ENCODE data around the gene CCDC85B. TPM values are rescaled to one million over a fixed set of nuclear protein-coding genes. Genes with fewer than 3 reads are reported as not detected.

The CCDC85B gene
- polyA plus RNA-seq, 1 of the 3 experiments (the other 2 are of a cell fraction), result 52.8 TPM

DNA sequence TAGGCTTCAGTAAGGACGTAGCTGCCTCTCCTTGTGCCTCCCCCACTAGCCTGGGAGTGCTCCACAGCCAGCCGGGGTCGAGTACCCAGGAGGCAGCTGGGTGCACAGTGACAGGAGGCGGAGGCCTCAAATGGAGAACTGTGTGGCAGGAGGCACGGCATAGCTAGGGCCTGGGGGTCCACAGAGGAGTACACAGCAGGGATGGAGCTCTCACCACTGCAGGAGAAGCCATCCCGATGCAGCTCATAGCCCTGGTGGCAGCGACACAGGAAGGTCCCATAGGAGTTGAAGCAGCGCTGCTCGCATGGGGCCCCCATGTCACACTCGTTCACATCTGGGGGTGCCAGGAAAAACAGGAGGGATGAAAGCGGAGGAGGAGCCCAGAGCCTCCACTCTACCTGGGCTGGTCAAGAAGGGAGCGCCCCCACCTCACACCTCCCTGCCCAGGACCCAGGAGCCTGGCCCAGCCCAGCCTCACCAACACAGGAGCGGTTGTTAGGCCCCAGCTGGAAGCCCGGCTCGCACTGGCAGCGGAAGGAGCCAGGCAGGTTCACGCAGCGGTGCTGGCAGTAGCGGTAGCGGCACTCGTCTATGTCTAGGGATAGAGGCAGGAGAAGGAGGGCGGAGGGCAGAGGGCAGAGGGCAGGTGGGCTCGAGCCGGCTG lies 20.7 kb upstream of the CCDC85B start:
- no peak overlapping the region for H3K4me3 ChIP-seq (ENCODE audit: low read depth in 2 of 2, low read length in 1 of 2)
- H3K27ac ChIP-seq (ENCODE audit: low read depth in 2 of 2, low read length in 1 of 2), result peak overlapping the region in 1 of 2 experiments; percentile 7; a peak in 1 of 4 replicates
- peaks cover 45 to 59% of the 10 kb centered on the region in 2 experiments for H3K36me3 ChIP-seq (replicated peaks in 1 of 2; ENCODE audit: control insufficient read depth in 1 of 2, insufficient read depth in 2 of 2, low read length in 1 of 2)
- DNase-seq, result no peak
- peaks cover 19 to 27% of the 10 kb centered on the region in 2 experiments; a peak in 3 of 4 replicates for H3K4me1 ChIP-seq (ENCODE audit: control insufficient read depth in 1 of 2, insufficient read depth in 2 of 2, low read depth in 1 of 2, low read length in 1 of 2)
- H3K4me2 ChIP-seq, result no peak overlapping the region
- H2AFZ ChIP-seq (ENCODE audit: low read depth), result no peak overlapping the region
- no peaks in the 10 kb centered on the region for H3K9me3 ChIP-seq
- ChIA-PET POLR2A (interaction anchor here (0.6 to 4.8 kb wide), 7 partner anchors 9 to 140 kb away, joined by 3 to 59 read pairs (median 4); partner anchors contain the start of genes CCDC85B, CFL1 and MUS81), CTCF (interaction anchor here (0.9 to 18.4 kb wide), 5 partner anchors 9 to 158 kb away, joined by 3 to 374 read pairs (median 6); partner anchors contain the start of genes CCDC85B, CTSW, FIBP and KAT5)
- TF ChIP-seq TAF1 (IDR thresholded peaks at IDR 0.05; ENCODE audit: borderline replicate concordance, low read depth, low read length) (no peak), RCOR1 (IDR thresholded peaks at IDR 0.05; ENCODE audit: low read length) (no peak), YY1 (IDR thresholded peaks at IDR 0.05; ENCODE audit: low read depth) (no peak), PBX3 (IDR thresholded peaks at IDR 0.05) (no peak), POLR2AphosphoS5 (IDR thresholded peaks at IDR 0.05; ENCODE audit: low read depth, low read length) (no peak), JUND (IDR thresholded peaks at IDR 0.05) (no peak), NFIC (IDR thresholded peaks at IDR 0.05; ENCODE audit: borderline replicate concordance) (no peak), TCF12 (IDR thresholded peaks at IDR 0.05) (no peak), EP300 (IDR thresholded peaks at IDR 0.05; ENCODE audit: borderline replicate concordance in 1 of 2, low read depth in 1 of 2, low read length in 1 of 2) (no peak), SMC3 (IDR thresholded peaks at IDR 0.05; ENCODE audit: low read depth, low read length) (no peak), ELF1 (IDR thresholded peaks at IDR 0.05) (no peak), USF2 (IDR thresholded peaks at IDR 0.05; ENCODE audit: borderline replicate concordance, low read depth, low read length) (no peak), CHD2 (IDR thresholded peaks at IDR 0.05; ENCODE audit: low read length, partially characterized antibody) (no peak), MXI1 (IDR thresholded peaks at IDR 0.05; ENCODE audit: low read depth, low read length) (no peak), ZBTB33 (IDR thresholded peaks at IDR 0.05; ENCODE audit: borderline replicate concordance, low read depth) (no peak), RXRA (IDR thresholded peaks at IDR 0.05; ENCODE audit: borderline replicate concordance, low read depth) (no peak), RAD21 (IDR thresholded peaks at IDR 0.05; ENCODE audit: low read length) (no peak), NRF1 (IDR thresholded peaks at IDR 0.05; ENCODE audit: low read depth, low read length) (no peak), GABPA (IDR thresholded peaks at IDR 0.05; ENCODE audit: low read depth) (no peak)
- TF ChIP-seq, protein P1, sequence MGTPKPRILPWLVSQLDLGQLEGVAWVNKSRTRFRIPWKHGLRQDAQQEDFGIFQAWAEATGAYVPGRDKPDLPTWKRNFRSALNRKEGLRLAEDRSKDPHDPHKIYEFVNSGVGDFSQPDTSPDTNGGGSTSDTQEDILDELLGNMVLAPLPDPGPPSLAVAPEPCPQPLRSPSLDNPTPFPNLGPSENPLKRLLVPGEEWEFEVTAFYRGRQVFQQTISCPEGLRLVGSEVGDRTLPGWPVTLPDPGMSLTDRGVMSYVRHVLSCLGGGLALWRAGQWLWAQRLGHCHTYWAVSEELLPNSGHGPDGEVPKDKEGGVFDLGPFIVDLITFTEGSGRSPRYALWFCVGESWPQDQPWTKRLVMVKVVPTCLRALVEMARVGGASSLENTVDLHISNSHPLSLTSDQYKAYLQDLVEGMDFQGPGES (IDR thresholded peaks at IDR 0.05; ENCODE audit: low read depth, low read length), result no peak
- H3F3A ChIP-seq (replicated peaks; ENCODE audit: insufficient read depth), result peaks cover 55% of the 10 kb centered on the region
- H3K9me2 ChIP-seq, result no peaks in the 10 kb centered on the region
- peaks cover 34% of the 10 kb centered on the region for H3K79me2 ChIP-seq (ENCODE audit: insufficient read depth)
- no peaks in the 10 kb centered on the region; the same call in 1 of the 2 replicates for H4K20me1 ChIP-seq (ENCODE audit: insufficient read depth)
- 93% methylated on average over 23 of the region's 24 CpGs for WGBS (ENCODE audit: low lambda C conversion rate)
- no peaks in the 10 kb centered on the region for H3K27me3 ChIP-seq (ENCODE audit: insufficient read depth)
- H3K9ac ChIP-seq, result no peak overlapping the region

All from SK-N-SH (cell line).